Occipital lobe (tissue), 2 donors: ENCODE results near the gene RDH16. TPM values are rescaled to one million over a fixed set of nuclear protein-coding genes. Genes with fewer than 3 reads are reported as not detected.
"Not testable (repeated sequence)": the region's sequence is repeated elsewhere in the genome, so short reads cannot be mapped to it uniquely, and the experiment has no call there.

Experiments
- DNase-seq: peaks from one replicate; lab custom pipeline; 2025; lab: John Stamatoyannopoulos, UW
- total RNA-seq: library from RNA; depleted of rRNA; stranded (reverse); fragments of >200 nt; gene quantifications from one replicate; pipeline ENCODE4 v1.2.3, GENCODE V29; 2014

The RDH16 gene
- total RNA-seq, 1 donor from 2014 or later, result 0.62 TPM

- DNase-seq, result no peak
These were observed 35.4 kb downstream of the RDH16 start for GRCh38 chr12:56922031-56922430.

GRCh38 chr12:56921346-56921745 is 36.1 kb downstream of the RDH16 start:
- no peak for DNase-seq

GRCh38 chr12:56918139-56918538 is 39.3 kb downstream of the RDH16 start:
- DNase-seq, result not testable (repeated sequence)

GRCh38 chr12:56916996-56917333 is 40.4 kb downstream of the RDH16 start:
- no peak for DNase-seq

- DNase-seq, result no peak
These were observed 41.0 kb downstream of the RDH16 start for GRCh38 chr12:56916296-56916995.

- DNase-seq, result no peak
These were observed 42.7 kb downstream of the RDH16 start for GRCh38 chr12:56914724-56915123.

GRCh38 chr12:56914256-56914655 is 43.2 kb downstream of the RDH16 start:
- no peak for DNase-seq

- DNase-seq, result not testable (repeated sequence)
These were observed 48.0 kb downstream of the RDH16 start for GRCh38 chr12:56909403-56909802.

- no peak for DNase-seq
These were observed 49.3 kb downstream of the RDH16 start for GRCh38 chr12:56908136-56908535.

GRCh38 chr12:56905852-56906251 is 51.6 kb downstream of the RDH16 start:
- no peak for DNase-seq

- no peak for DNase-seq
These were observed 54.0 kb downstream of the RDH16 start for GRCh38 chr12:56903374-56903773.

Other genes starting within 250 kb of the RDH16 start
- 1,394 TPM for gene NACA, start 232.3 kb downstream of the RDH16 start, total RNA-seq
- 32.8 TPM for gene PRIM1, start 205.3 kb downstream of the RDH16 start, total RNA-seq
- 1.2 TPM for gene HSD17B6, start 194.3 kb downstream of the RDH16 start, total RNA-seq
- 0.31 TPM for gene SDR9C7, start 23.2 kb downstream of the RDH16 start, total RNA-seq
- gene ZBTB39, start 48.9 kb upstream of the RDH16 start, total RNA-seq, result 10.6 TPM
- gene TAC3, start 58.9 kb upstream of the RDH16 start, total RNA-seq, result 1.6 TPM
- gene MYO1A, start 92.5 kb upstream of the RDH16 start, total RNA-seq, result not detected
- 7.6 TPM for gene NEMP1, start 121.2 kb upstream of the RDH16 start, total RNA-seq
- gene NAB2, start 131.5 kb upstream of the RDH16 start, total RNA-seq, result 33.2 TPM
- 4.7 TPM for gene STAT6, start 153.8 kb upstream of the RDH16 start, total RNA-seq
- 65.4 TPM for gene LRP1, start 170.9 kb upstream of the RDH16 start, total RNA-seq
- not detected for gene LRP1-AS, start 190.0 kb upstream of the RDH16 start, total RNA-seq